Measurements from ENCODE around the gene TUBGCP2. TPM values are rescaled to one million over a fixed set of nuclear protein-coding genes. Genes with fewer than 3 reads are reported as not detected.

The TUBGCP2 gene
- total RNA-seq, 1 donor from 2014 or later = 66.7 TPM

DNA sequence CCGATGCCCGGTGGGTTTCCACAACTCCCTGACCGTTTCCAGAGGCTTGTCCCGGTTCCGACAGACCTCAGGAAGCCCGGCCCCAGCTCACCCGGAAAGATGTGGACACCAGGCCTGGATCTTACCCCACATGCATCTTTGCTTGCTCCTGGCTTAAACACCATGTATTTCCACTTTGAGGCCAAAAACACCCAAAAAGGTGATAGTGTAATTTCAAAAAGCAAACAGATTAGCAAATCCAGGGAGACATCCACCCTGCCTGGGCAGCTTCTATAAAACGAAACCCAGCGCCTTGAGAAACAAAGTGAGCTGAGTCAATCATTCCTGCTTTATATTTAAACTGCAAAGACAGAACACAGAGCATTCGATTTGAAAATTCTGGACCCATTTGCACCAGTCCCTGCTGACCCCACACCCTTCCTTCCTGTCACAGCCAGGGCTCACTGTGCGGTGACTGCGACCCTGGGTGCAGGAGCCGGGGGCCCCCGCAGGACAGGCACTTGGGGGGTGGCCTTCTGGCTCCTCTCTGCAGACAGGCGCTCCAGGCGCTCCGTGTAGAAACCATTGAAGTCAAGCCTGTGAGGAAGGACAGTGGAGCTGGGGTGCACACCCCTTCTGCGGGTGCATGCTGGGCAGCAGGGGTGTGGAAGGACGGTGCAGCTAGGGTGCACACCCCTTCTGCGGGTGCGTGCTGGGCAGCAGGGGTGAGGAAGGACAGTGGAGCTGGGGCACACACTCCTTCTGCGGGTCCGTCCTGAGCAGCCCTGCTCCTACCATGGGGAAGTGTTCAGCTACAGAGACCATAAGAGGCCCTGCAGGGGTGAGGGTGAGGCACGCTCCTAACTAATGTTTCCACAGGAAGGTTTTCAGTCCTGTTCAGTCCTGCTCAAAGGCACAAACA lies 29.1 kb downstream of the TUBGCP2 start:
- no peak for ATAC-seq (ENCODE audit: low read depth)
- peaks cover 46% of the 10 kb centered on the region for H3K36me3 Mint-ChIP-seq (ENCODE audit: low read depth)
- POLR2A ChIA-PET = interaction anchor here (1.2 to 1.4 kb wide), 2 partner anchors 20 to 28 kb away, joined by 3 to 5 read pairs; no protein-coding TSS in a partner anchor
- H3K4me1 Mint-ChIP-seq = peaks cover 37% of the 10 kb centered on the region
- H3K27ac Mint-ChIP-seq = no peak overlapping the region
- intact Hi-C loops (cut with micrococcal nuclease) = loop anchor here (5.0 kb wide), 1 partner anchor 707 kb away; no protein-coding TSS in a partner anchor
- H3K4me3 Mint-ChIP-seq = no peak overlapping the region
- CTCF ChIA-PET = interaction anchor here (1.3 to 3.1 kb wide), 2 partner anchors 28 to 136 kb away, joined by 4 to 7 read pairs; no protein-coding TSS in a partner anchor
- no peak for TF ChIP-seq CTCF (IDR thresholded peaks at IDR 0.05)
- H3K9me3 Mint-ChIP-seq = no peaks in the 10 kb centered on the region
- no peaks in the 10 kb centered on the region for H3K27me3 Mint-ChIP-seq
- no peak for DNase-seq

DNA sequence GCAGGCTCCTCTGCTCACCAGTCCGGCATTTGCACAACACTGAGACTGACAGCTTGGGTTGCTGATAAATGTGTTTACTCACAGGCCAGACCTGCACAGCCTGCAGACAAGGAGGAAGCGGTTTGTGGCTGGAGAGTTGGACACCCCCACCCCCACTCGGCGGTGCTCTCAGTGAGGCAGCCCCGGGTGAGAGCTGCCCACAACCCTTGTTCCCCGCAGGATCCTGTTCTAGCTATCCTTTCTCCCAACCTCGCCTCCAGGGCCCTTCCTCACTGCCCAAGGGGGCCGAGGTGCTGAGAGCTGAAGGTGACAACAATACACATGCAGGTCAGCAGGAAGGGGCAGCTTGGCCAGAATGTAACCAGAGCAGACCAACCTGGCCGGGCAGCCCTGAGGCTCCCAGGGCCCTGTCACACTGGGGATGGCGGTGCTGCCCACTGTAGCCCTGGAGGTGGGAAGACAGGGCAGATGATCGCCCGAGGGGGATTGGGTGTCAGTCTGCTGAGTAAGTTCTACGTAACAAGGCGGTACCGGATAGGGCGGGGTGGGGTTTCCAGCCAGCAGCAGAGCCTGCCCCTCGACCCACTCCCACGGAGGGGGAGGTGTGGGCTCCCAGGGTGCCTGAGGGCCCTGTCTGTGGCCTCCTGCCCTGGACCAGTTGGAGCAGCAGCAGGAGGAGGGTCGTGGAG lies 30.0 kb downstream of the TUBGCP2 start:
- CTCF ChIA-PET = interaction anchor here (1.3 to 5.0 kb wide), 3 partner anchors 21 to 135 kb away, joined by 4 to 26 read pairs (median 6); no protein-coding TSS in a partner anchor

GRCh38 chr10:133277993-133278576 lies 30.6 kb downstream of the TUBGCP2 start:
- no peak for TF ChIP-seq CTCF (IDR thresholded peaks at IDR 0.05)
- Mint-ChIP-seq H3K9me3 (no peaks in the 10 kb centered on the region), H3K27me3 (no peaks in the 10 kb centered on the region), H3K27ac (peak overlapping the region; percentile 80), H3K36me3 (ENCODE audit: low read depth) (peaks cover 31% of the 10 kb centered on the region), H3K4me3 (peak overlapping the region; percentile 76), H3K4me1 (peaks cover 38% of the 10 kb centered on the region)
- no peak for ATAC-seq (ENCODE audit: low read depth)
- no peak for DNase-seq
- intact Hi-C loops (cut with micrococcal nuclease) = loop anchor here (5.0 kb wide), 1 partner anchor 706 kb away; no protein-coding TSS in a partner anchor
- ChIA-PET CTCF (interaction anchor here (1.3 to 5.0 kb wide), 3 partner anchors 20 to 134 kb away, joined by 4 to 26 read pairs (median 6); no protein-coding TSS in a partner anchor), POLR2A (interaction anchor here (0.7 to 1.2 kb wide), 3 partner anchors 15 to 113 kb away, joined by 3 to 5 read pairs (median 3); no protein-coding TSS in a partner anchor)

More for the DNA sequence above, 30.0 kb downstream of the TUBGCP2 start:
- Mint-ChIP-seq H3K9me3 (no peaks in the 10 kb centered on the region), H3K36me3 (ENCODE audit: low read depth) (peaks cover 38% of the 10 kb centered on the region), H3K4me3 (peak overlapping the region; percentile 76), H3K27ac (peak overlapping the region; percentile 80), H3K27me3 (no peaks in the 10 kb centered on the region), H3K4me1 (peaks cover 38% of the 10 kb centered on the region)
- DNase-seq (peak; percentile 44), ATAC-seq (ENCODE audit: low read depth) (peak; percentile 10)
- intact Hi-C loops (cut with micrococcal nuclease) = loop anchor here (5.0 kb wide), 1 partner anchor 706 kb away; no protein-coding TSS in a partner anchor
- POLR2A ChIA-PET = interaction anchor here (0.7 to 1.4 kb wide), 3 partner anchors 14 to 29 kb away, joined by 3 to 5 read pairs (median 3); no protein-coding TSS in a partner anchor
- TF ChIP-seq CTCF (IDR thresholded peaks at IDR 0.05) = no peak

GRCh38 chr10:133277277-133277992 lies 31.2 kb downstream of the TUBGCP2 start:
- no peaks in the 10 kb centered on the region for H3K9me3 Mint-ChIP-seq
- peak overlapping the region; percentile 76 for H3K4me3 Mint-ChIP-seq
- peak overlapping the region; percentile 80 for H3K27ac Mint-ChIP-seq
- H3K4me1 Mint-ChIP-seq = peaks cover 38% of the 10 kb centered on the region
- intact Hi-C loops (cut with micrococcal nuclease) = loop anchor here (5.0 kb wide), 1 partner anchor 705 kb away; no protein-coding TSS in a partner anchor
- DNase-seq (no peak), ATAC-seq (ENCODE audit: low read depth) (no peak)
- H3K36me3 Mint-ChIP-seq (ENCODE audit: low read depth) = peaks cover 25% of the 10 kb centered on the region
- no peaks in the 10 kb centered on the region for H3K27me3 Mint-ChIP-seq
- ChIA-PET POLR2A (interaction anchor here (0.5 to 3.0 kb wide), 3 partner anchors 30 to 114 kb away, joined by 3 to 13 read pairs (median 4); partner anchors contain the start of gene FUOM), CTCF (interaction anchor here (1.4 to 5.0 kb wide), 2 partner anchors 19 to 30 kb away, joined by 6 to 26 read pairs; no protein-coding TSS in a partner anchor)
- TF ChIP-seq CTCF (IDR thresholded peaks at IDR 0.05) = no peak
